Ectodermal cell (in vitro differentiated cells): Measurements from ENCODE around the gene OR4D9.

Experiments used
- H3K27ac ChIP-seq: 2 replicates; pipeline ENCODE4 v1.7.0; 2013; ENCODE audit warnings: mild to moderate bottlenecking, low read depth, low read length; ENCODE audit not compliant: insufficient read depth, poor library complexity, severe bottlenecking
- H3K27me3 ChIP-seq: 2 replicates; pipeline ENCODE4 v1.7.0; 2013; ENCODE audit warnings: mild to moderate bottlenecking, low read length; ENCODE audit not compliant: insufficient read depth, control insufficient read depth, poor library complexity, severe bottlenecking
- H3K36me3 ChIP-seq: one replicate; pipeline ENCODE4 v1.7.0; 2013; ENCODE audit warnings: low read length; ENCODE audit not compliant: control insufficient read depth, insufficient read depth
- H3K4me1 ChIP-seq: one replicate; pipeline ENCODE4 v1.7.0; 2013; ENCODE audit warnings: low read length; ENCODE audit not compliant: control insufficient read depth, insufficient read depth
- H3K4me3 ChIP-seq: 2 replicates; pipeline ENCODE4 v1.7.0; 2013; ENCODE audit warnings: low read depth, low read length, control low read depth; ENCODE audit not compliant: insufficient read depth
- H3K9me3 ChIP-seq: 2 replicates; pipeline ENCODE4 v1.7.0; 2013; ENCODE audit warnings: mild to moderate bottlenecking, low read length, moderate library complexity; ENCODE audit not compliant: control insufficient read depth
- WGBS, 2 experiments: methylation state at CpG; one replicate each; pipeline ENCODE4 v1.1.7; 2013; ENCODE audit warnings: missing lambda C conversion rate in 2 of 2; 5-methylcytosine and 5-hydroxymethylcytosine counted together

OR4D9 gene

GRCh38 chr11:59558270-59558643 lies 46.9 kb downstream of the OR4D9 start:
- H3K4me1 ChIP-seq, result peaks cover 2% of the 10 kb centered on the region
- no peaks in the 10 kb centered on the region for H3K36me3 ChIP-seq
- no peaks in the 10 kb centered on the region for H3K27me3 ChIP-seq
- WGBS, 2 experiments, result 84 to 87% methylated on average over 7 of the region's 7 CpGs
- peak overlapping the region; percentile 26 for H3K4me3 ChIP-seq
- H3K9me3 ChIP-seq, result no peaks in the 10 kb centered on the region
- no peak overlapping the region for H3K27ac ChIP-seq

DNA sequence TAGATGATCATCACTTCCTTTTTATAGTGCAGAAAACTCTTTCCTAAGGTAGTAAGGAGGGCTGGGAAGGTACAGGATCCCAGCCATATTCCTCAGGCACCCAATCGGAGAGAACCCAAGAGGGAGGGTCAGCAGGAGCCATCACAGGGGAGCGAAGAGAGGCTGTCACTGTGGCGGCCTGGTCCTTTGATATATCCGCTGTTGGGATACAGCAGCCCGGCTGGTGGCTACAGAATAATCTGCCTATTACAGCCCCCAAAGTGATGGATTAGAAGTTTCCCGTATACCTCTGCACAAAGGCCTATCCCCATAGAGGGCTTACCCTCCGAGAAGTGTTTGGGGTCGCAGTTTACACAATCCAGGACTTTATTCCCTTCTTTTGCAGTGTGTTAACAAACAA lies 48.5 kb downstream of the OR4D9 start:
- no peak overlapping the region for H3K27ac ChIP-seq
- peaks cover 2% of the 10 kb centered on the region for H3K4me1 ChIP-seq
- H3K36me3 ChIP-seq, result no peaks in the 10 kb centered on the region
- no peaks in the 10 kb centered on the region for H3K9me3 ChIP-seq
- H3K4me3 ChIP-seq, result peak overlapping the region; percentile 94
- H3K27me3 ChIP-seq, result no peaks in the 10 kb centered on the region
- WGBS, 2 experiments, result 38 to 39% methylated on average over 8 of the region's 8 CpGs

DNA sequence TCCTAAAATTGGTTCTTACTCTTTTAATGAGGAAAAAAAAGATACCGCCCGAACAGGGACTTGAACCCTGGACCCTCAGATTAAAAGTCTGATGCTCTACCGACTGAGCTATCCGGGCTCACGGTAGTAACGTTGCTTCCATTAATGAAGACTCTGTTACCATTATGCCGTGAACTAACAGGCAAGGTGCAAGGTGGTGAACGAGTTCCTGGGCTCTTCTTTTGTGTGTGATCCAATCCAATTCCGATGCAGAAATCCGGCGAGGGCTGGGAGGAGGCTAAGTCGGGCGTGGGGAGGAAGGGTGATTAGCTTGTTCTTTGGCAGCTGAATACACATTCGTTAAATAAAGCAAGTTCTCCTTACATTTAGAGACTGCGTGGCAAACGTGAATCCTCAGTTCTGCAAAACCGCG lies 49.0 kb downstream of the OR4D9 start:
- Histone ChIP-seq H3K36me3 (no peaks in the 10 kb centered on the region), H3K9me3 (no peaks in the 10 kb centered on the region), H3K27me3 (no peaks in the 10 kb centered on the region), H3K4me1 (peaks cover 2% of the 10 kb centered on the region), H3K4me3 (peak overlapping the region; percentile 94), H3K27ac (no peak overlapping the region)
- WGBS, 2 experiments, result 0 to 1% methylated on average over 18 of the region's 18 CpGs

- 6 to 7% methylated on average over 40 of the region's 40 CpGs for WGBS, 2 experiments
- Histone ChIP-seq H3K27ac (no peak overlapping the region), H3K27me3 (no peaks in the 10 kb centered on the region), H3K36me3 (no peaks in the 10 kb centered on the region), H3K4me3 (peak overlapping the region; percentile 94), H3K4me1 (peaks cover 2% of the 10 kb centered on the region), H3K9me3 (no peaks in the 10 kb centered on the region)
Observed at GRCh38 chr11:59560702-59561473, 49.5 kb downstream of the OR4D9 start.

GRCh38 chr11:59562292-59562691 lies 51.0 kb downstream of the OR4D9 start:
- Histone ChIP-seq H3K9me3 (no peaks in the 10 kb centered on the region), H3K4me3 (no peak overlapping the region), H3K36me3 (no peaks in the 10 kb centered on the region), H3K4me1 (peaks cover 2% of the 10 kb centered on the region), H3K27me3 (no peaks in the 10 kb centered on the region), H3K27ac (no peak overlapping the region)
- 78 to 80% methylated on average over 3 of the region's 3 CpGs for WGBS, 2 experiments
